ENCODE measurements around the gene PNMA8C.
"Not testable (repeated sequence)": the region's sequence is repeated elsewhere in the genome, so short reads cannot be mapped to it uniquely, and the experiment has no call there.

- not testable (repeated sequence) for TF ChIP-seq POLR2A (IDR thresholded peaks at IDR 0.05; ENCODE audit: low read length); GATA1 (IDR thresholded peaks at IDR 0.05; ENCODE audit: low read depth, low read length)
These were observed 53.2 kb downstream of the PNMA8C start for GRCh38 chr19:46375476-46376067.
